Forelimb muscle (tissue), 1 donor: Measurements from ENCODE around the gene DUSP1. TPM values are rescaled to one million over a fixed set of nuclear protein-coding genes. Genes with fewer than 3 reads are reported as not detected.

ENCODE experiments used
- DNase-seq: peaks from one replicate; pipeline ENCODE4 v3.0.0-alpha.2; 2013; ENCODE audit warnings: low read depth
- polyA plus RNA-seq: library from polyadenylated mRNA; unstranded; fragments of 120-200 nt; gene quantifications from one replicate; pipeline ENCODE4 v1.2.1, GENCODE V29; 2013; ENCODE audit not compliant: insufficient read length

DUSP1 gene
- polyA plus RNA-seq, 1 donor, result 71.1 TPM

DNA sequence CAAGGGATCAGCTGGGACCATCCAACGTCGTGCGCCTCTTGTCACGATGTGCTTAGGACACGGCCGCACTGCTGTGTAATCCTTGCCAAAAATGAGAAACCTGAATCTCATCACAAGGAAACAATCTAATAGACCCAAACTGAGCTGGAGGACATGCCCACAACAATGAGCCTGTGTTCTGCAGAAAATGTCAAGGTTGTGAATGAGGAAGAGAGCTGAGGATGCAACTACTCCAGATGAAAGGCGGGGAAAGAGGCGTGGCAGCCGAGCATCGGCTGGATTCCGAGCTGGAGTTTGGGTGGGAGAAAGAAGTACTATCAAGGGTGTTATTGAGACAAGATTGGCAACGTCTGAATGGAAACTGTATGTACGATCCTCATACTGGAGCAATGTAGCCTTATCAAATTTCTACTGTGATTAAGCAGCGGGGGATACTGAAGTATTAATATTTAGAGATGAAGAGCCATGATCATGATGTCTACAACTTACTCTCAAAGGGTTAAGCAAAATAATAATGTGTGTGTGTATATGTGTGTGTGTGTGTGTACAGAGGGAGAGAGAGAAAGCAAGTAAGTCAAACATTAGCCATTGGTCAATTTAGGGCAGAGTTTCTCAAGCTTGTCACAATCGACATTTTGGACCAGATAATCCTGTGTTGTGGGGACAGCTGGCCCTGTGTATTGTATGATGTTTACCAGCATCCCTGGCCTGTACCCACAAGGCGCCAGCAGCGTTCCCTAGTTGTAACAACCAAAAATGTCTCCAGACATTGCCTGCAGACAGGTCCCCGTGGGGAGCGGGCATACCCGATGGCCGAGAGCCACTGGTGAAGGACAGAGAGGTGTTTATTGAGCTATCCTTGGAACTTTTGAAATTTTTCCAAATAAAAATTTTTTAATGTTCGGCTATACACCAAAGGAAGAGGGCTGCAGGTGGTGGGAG, 46.5 kb downstream of the DUSP1 start:
- no peak for DNase-seq

DNA sequence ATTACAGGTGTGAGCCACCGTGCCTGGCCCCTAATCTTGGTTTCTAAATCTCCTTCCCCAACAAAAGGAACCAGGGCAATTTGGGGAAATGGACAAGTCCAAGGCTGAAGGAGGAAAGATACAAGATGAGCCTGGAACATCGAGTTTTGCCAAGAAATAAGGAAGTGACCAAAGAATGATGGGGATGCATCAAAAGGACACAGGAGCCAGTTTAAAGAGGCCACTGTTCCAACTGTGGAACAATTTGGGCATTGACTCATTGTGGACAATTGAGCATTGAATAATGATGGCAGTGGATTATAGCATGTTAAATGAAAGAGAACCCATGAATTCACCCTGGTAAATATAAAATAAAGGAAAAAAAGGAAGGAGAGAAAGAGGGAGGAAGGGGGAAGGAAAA, 47.5 kb downstream of the DUSP1 start:
- DNase-seq, result no peak

DNA sequence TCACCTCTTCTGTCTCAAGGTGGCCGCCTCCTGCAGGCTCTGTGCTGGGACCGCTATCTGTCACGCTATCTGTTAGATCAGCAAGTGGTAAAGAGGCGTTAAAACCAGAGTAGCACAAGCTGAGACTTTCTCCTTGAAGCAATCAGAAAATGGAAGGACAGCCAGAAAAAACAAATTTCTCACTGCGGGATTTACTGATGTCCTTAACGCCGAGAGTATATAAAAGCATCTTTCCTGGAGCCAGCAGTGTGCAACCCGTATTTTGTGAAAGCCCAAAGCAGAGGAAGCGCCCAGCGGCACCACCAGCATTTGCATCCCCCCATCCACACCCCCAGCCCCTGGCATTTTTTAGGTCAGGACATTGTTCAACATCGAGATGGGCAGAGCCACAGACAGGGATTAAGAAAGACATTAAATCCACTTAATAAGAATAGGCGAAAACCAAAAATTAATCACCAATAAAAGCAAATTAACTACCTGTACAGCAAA, 48.6 kb downstream of the DUSP1 start:
- no peak for DNase-seq

DNA sequence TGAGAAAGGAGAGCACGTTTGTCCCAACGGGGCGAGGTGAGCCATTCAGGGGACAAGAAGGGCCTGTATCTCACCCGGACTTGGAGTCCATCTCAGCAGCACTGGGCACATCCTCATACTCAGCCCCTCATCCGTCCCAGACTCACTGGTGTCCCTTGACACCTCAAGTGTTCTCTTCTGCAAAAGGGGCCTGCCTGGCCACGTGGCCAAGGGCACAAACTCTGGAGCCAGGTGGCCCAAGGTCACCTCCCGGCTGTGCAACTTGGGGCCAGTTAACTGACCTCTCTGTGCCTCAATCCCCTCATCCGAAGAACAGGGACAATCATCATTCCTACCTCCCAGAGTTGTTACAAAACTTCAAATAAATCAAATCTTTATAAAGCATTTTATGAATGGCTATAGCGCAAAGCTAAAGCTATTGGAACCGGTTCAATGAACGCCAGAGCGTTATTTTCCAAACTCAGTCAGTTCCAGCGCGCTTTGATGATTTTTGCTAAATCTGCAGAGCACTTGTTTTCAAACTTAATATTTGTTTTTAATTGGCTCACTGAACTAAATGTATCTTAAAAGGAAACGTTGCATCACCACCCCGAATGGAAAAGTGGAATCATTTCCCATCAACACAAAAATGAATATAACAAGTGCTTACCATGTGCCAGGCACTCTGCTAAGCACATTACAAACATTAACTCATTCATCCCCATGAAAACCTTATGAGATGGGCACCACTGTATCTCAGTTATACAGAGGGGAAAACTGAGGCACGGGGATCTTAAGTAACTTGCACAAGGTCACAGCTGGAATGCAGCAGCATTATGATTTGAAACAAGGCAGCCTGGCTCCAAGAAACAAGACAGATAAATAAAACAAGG, 49.3 kb downstream of the DUSP1 start:
- peak; percentile 51 for DNase-seq

DNA sequence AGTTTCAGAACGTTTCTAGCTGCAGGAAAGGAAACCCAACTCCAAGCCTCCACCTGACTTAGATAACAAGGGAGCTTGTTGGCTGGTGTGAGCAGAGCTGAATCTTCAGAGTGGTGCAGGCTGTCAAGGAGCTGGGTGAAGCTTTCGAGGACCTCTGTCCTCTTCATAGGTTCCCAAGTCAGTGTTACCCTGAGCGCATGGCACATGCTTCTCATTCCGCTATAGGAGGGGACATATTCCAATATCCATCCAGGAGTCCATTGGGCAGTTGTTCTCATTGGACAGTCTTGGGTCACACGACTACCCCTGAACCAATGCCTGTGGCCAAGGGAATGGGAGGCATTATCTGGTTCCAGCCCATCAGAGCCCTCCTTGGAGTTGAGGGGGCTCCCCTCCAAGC, 50.3 kb downstream of the DUSP1 start:
- DNase-seq, result no peak

DNA sequence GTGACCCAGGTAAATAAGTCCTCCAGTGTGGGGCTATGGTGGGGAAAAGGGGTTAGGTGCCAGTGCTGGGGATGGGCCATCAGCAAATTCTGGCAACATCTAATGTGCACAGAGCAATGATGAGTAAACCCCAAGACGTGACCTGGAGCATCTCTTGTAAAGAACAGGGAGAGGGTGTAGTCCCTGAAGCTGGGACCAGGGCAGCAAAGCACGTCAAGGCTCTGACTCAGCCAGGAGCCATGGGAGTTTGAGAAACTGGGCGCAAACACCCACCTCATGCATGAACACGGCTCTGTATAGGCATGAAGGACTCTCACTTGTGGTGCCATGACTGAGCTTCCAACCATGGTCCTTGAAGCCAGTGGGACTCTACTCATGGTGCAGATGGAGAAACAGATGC, 51.8 kb downstream of the DUSP1 start:
- DNase-seq, result no peak

DNA sequence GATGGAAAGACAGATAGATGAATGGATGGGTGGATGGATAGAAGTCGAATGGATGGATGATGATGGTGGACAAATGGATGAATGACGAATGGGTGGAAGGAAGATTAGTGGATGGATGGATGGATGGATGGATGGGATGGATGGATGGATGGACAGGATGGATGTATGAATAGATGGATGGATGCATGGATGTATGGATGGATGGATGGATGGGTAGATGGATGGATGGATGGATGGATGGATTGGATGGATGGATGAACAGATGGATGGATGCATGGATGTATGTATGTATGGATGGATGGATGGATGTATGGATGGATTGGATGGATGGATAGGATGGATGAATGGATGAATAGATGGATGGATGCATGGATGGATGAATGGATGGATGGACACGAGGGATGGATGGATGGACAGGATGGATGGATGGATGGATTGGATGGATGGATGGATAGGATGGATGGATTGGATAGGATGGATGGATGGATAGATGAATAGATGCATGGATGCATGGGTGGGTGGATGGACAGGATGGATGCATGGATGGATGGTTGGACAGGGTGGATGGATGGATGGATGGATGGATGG, 52.4 kb downstream of the DUSP1 start:
- DNase-seq, result no peak

Other genes with a start within 250 kb of the DUSP1 start
- gene NEURL1B, start 129.9 kb downstream of the DUSP1 start, polyA plus RNA-seq, result 34.7 TPM
- gene ERGIC1, start 63.1 kb upstream of the DUSP1 start, polyA plus RNA-seq, result 83.4 TPM
- gene RPL26L1, start 188.2 kb upstream of the DUSP1 start, polyA plus RNA-seq, result 32.1 TPM
- 89.0 TPM for gene ATP6V0E1, start 212.6 kb upstream of the DUSP1 start, polyA plus RNA-seq